Measurements from ENCODE around the gene LLGL2.
"Not testable (repeated sequence)": the region's sequence is repeated elsewhere in the genome, so short reads cannot be mapped to it uniquely, and the experiment has no call there.

Gene LLGL2

GRCh38 chr17:75524970-75525805, at the start of gene LLGL2:
LLGL2 (plus strand) TSS chr17:75525697; CDS start chr17:75543427, 17,730 bp downstream.
- DNase-seq, result peak; percentile 96

- DNase-seq, result no peak
Measured at GRCh38 chr17:75475851-75476250, 49.6 kb upstream of the LLGL2 start.

GRCh38 chr17:75476271-75476671, 49.2 kb upstream of the LLGL2 start:
- DNase-seq, result no peak

- DNase-seq, result no peak
Measured at GRCh38 chr17:75476752-75477489, 48.6 kb upstream of the LLGL2 start.

- DNase-seq, result not testable (repeated sequence)
Measured at GRCh38 chr17:75477490-75477862, 48.0 kb upstream of the LLGL2 start.

- DNase-seq, result no peak
Measured at GRCh38 chr17:75478508-75478907, 47.0 kb upstream of the LLGL2 start.

GRCh38 chr17:75480281-75480680, 45.2 kb upstream of the LLGL2 start:
- no peak for DNase-seq

GRCh38 chr17:75481194-75482068, 44.1 kb upstream of the LLGL2 start:
- no peak for DNase-seq

- DNase-seq, result no peak
Measured at GRCh38 chr17:75482098-75482942, 43.2 kb upstream of the LLGL2 start.

GRCh38 chr17:75485688-75486087, 39.8 kb upstream of the LLGL2 start:
- no peak for DNase-seq

GRCh38 chr17:75486151-75486550, 39.3 kb upstream of the LLGL2 start:
- DNase-seq, result no peak

GRCh38 chr17:75486951-75487350, 38.5 kb upstream of the LLGL2 start:
- no peak for DNase-seq

- DNase-seq, result no peak
Measured at GRCh38 chr17:75487351-75488070, 38.0 kb upstream of the LLGL2 start.

GRCh38 chr17:75488693-75489510, 36.6 kb upstream of the LLGL2 start:
- no peak for DNase-seq

- DNase-seq, result no peak
Measured at GRCh38 chr17:75489511-75489955, 36.0 kb upstream of the LLGL2 start.

- DNase-seq, result no peak
Measured at GRCh38 chr17:75490173-75490743, 35.2 kb upstream of the LLGL2 start.

GRCh38 chr17:75490953-75491649, 34.4 kb upstream of the LLGL2 start:
- no peak for DNase-seq

GRCh38 chr17:75491680-75492079, 33.8 kb upstream of the LLGL2 start:
- no peak for DNase-seq

- DNase-seq, result no peak
Measured at GRCh38 chr17:75492555-75493168, 32.8 kb upstream of the LLGL2 start.
